HUDEP-2 (cell line): ENCODE measurements around the gene NR4A1.
"Not testable (repeated sequence)": the region's sequence is repeated elsewhere in the genome, so short reads cannot be mapped to it uniquely, and the experiment has no call there.

ENCODE experiments used
- DNase-seq, 76 experiments: peaks; one replicate each; lab custom pipeline; 2025; ENCODE audit not compliant: unreplicated experiment in 76 of 76; lab: John Stamatoyannopoulos, UW

NR4A1 gene

GRCh38 chr12:52089491-52089890, 38.2 kb downstream of the NR4A1 start:
- DNase-seq: no peak

GRCh38 chr12:52090291-52090690, 39.0 kb downstream of the NR4A1 start:
- no peak for DNase-seq

- no peak for DNase-seq
These were observed 39.8 kb downstream of the NR4A1 start for GRCh38 chr12:52091061-52091460.

- no peak for DNase-seq
These were observed 40.6 kb downstream of the NR4A1 start for GRCh38 chr12:52091869-52092268.

- DNase-seq: no peak
These were observed 42.1 kb downstream of the NR4A1 start for GRCh38 chr12:52093346-52093745.

- no peak for DNase-seq
These were observed 45.2 kb downstream of the NR4A1 start for GRCh38 chr12:52096332-52097044.

- peak in 1 of 76 experiments; percentile 5 for DNase-seq
These were observed 45.9 kb downstream of the NR4A1 start for GRCh38 chr12:52097045-52097666.

GRCh38 chr12:52104431-52105089, 53.3 kb downstream of the NR4A1 start:
- not testable (repeated sequence) for DNase-seq
